Endothelial cell of umbilical vein (primary cell): ENCODE measurements around the gene CDCA3. TPM values are rescaled to one million over a fixed set of nuclear protein-coding genes. Genes with fewer than 3 reads are reported as not detected.

Experiments used
- BruUV-seq: library from RNA; stranded (reverse); fragments of 400-500 nt; replicated peaks from 2 replicates; lab custom pipeline; 2021; lab: Mats Ljungman, UMichigan
- CTCF ChIA-PET: fragments of 300-600, 350-600 bp; sonication (Branson Sonifier 250); formaldehyde crosslinking; loops from one replicate; lab custom pipeline; 2021; ENCODE audit warnings: antibody characterized with exemption, inconsistent platforms; lab: Charles Lee
- POLR2A ChIA-PET: fragments of 300-600, 350-600 bp; sonication (Branson Sonifier 250); formaldehyde crosslinking; loops from one replicate; lab custom pipeline; 2021; ENCODE audit warnings: antibody characterized with exemption, inconsistent platforms; lab: Charles Lee
- DNase-seq: peaks from one replicate; pipeline ENCODE4 v3.0.0-alpha.2; 2011; ENCODE audit warnings: low read depth, low spot score
- FAIRE-seq: peaks from 2 replicates; lab custom pipeline; 2011; peaks lifted over from hg19 to GRCh38; lab: Jason Lieb, UNC
- H2AFZ ChIP-seq: 2 replicates; pipeline ENCODE4 v1.6.0; 2012; ENCODE audit warnings: low read depth, low read length, control low read depth, inconsistent platforms
- H3K27ac ChIP-seq: 2 replicates; pipeline ENCODE4 v1.5.1; 2011; ENCODE audit warnings: low read depth, mild to moderate bottlenecking, control low read depth, low read length, moderate library complexity; ENCODE audit not compliant: insufficient read depth
- H3K27me3 ChIP-seq, 2 experiments: 2 replicates each; pipeline versions ENCODE4 v1.6.0 to v1.6.1; 2011; ENCODE audit warnings: low read length in 2 of 2, mixed read lengths in 1 of 2; ENCODE audit not compliant: control insufficient read depth in 2 of 2, insufficient read depth in 2 of 2
- H3K36me3 ChIP-seq, 2 experiments: 2 replicates in 1 of 2; 3 replicates in 1 of 2; pipeline ENCODE4 v1.5.1; 2011; ENCODE audit warnings: low read length in 2 of 2, mild to moderate bottlenecking in 1 of 2, moderate library complexity in 1 of 2; ENCODE audit not compliant: control insufficient read depth in 2 of 2, insufficient read depth in 2 of 2; ENCODE audit errors: extremely low read depth in 1 of 2
- H3K4me1 ChIP-seq: 3 replicates; pipeline ENCODE4 v1.5.1; 2011; ENCODE audit warnings: mild to moderate bottlenecking, low read length; ENCODE audit not compliant: control insufficient read depth, insufficient read depth; ENCODE audit errors: extremely low read depth
- H3K4me2 ChIP-seq: 2 replicates; pipeline ENCODE4 v1.6.1; 2011; ENCODE audit warnings: low read length, control low read depth, mixed read lengths; ENCODE audit not compliant: insufficient read depth
- H3K4me3 ChIP-seq, 3 experiments: fragments of 200-600 bp in 1 of 3; sonication (generic), shearing (Covaris generic) in 1 of 3; replicated peaks in 1 of 3; 2 replicates each; pipeline ENCODE4 v1.5.1; 2011 to 2016; ENCODE audit warnings: control low read depth in 3 of 3, low read length in 3 of 3, mild to moderate bottlenecking in 2 of 3, inconsistent platforms in 1 of 3, low read depth in 1 of 3, moderate library complexity in 1 of 3; ENCODE audit not compliant: insufficient read depth in 1 of 3
- H3K79me2 ChIP-seq: 2 replicates; pipeline ENCODE4 v1.6.0; 2012; ENCODE audit warnings: low read length, inconsistent platforms; ENCODE audit not compliant: control insufficient read depth, insufficient read depth
- H3K9ac ChIP-seq: replicated peaks from 2 replicates; pipeline ENCODE3; 2011; ENCODE audit warnings: low read length, control low read depth; ENCODE audit not compliant: insufficient read depth; ENCODE audit errors: extremely low read depth
- H3K9me1 ChIP-seq: replicated peaks from 3 replicates; pipeline ENCODE4 v1.6.0; 2011; ENCODE audit warnings: mild to moderate bottlenecking, low read length; ENCODE audit not compliant: control insufficient read depth, insufficient read depth; ENCODE audit errors: extremely low read depth
- H3K9me3 ChIP-seq: replicated peaks from 2 replicates; pipeline ENCODE4 v1.5.1; 2012; ENCODE audit warnings: low read length, inconsistent platforms; ENCODE audit not compliant: control insufficient read depth, insufficient read depth
- H4K20me1 ChIP-seq: replicated peaks from 2 replicates; pipeline ENCODE3; 2011; ENCODE audit warnings: mild to moderate bottlenecking, low read length; ENCODE audit not compliant: control insufficient read depth, insufficient read depth; ENCODE audit errors: extremely low read depth
- EZH2 ChIP-seq: IDR thresholded peaks from 2 replicates; pipeline ENCODE4 v1.6.1; 2012; ENCODE audit warnings: borderline replicate concordance, low read depth, mild to moderate bottlenecking, moderate library complexity, low read length, inconsistent platforms; ENCODE audit not compliant: severe bottlenecking
- FOS ChIP-seq: IDR thresholded peaks from 2 replicates; pipeline ENCODE4 v1.6.1; 2011; ENCODE audit warnings: mild to moderate bottlenecking, low read length, moderate library complexity, borderline replicate concordance; ENCODE audit not compliant: insufficient read depth
- GATA2 ChIP-seq: IDR thresholded peaks from 2 replicates; pipeline ENCODE4 v1.7.0; 2011; ENCODE audit warnings: low read depth, mild to moderate bottlenecking, moderate library complexity, mixed read lengths, low read length; ENCODE audit not compliant: insufficient read length, insufficient read depth
- JUN ChIP-seq: IDR thresholded peaks from 2 replicates; pipeline ENCODE4 v1.6.1; 2011; ENCODE audit warnings: borderline replicate concordance, low read depth; ENCODE audit not compliant: insufficient read length, insufficient read depth
- MYC ChIP-seq: IDR thresholded peaks from one replicate; pipeline ENCODE4 v1.6.1; 2011; ENCODE audit warnings: mild to moderate bottlenecking, low read depth, low read length
- POLR2A ChIP-seq: IDR thresholded peaks from 2 replicates; pipeline ENCODE4 v1.6.1; 2012; ENCODE audit warnings: low read depth, mild to moderate bottlenecking, control low read depth, low read length
- POLR2AphosphoS5 ChIP-seq: IDR thresholded peaks from 2 replicates; pipeline ENCODE4 v1.6.1; 2012; ENCODE audit warnings: low read depth, mild to moderate bottlenecking, control low read depth, low read length, moderate library complexity; ENCODE audit not compliant: insufficient read depth
- dilution Hi-C: fragments of 300-500 bp; cut with MboI; formaldehyde crosslinking; loops from one replicate; pipeline ENCODE4 v1.15.0; 2019; ENCODE audit warnings: low sequenced_read_pairs; ENCODE audit not compliant: extremely low pct_ligation_motif_present
- intact Hi-C: fragments of 100-400 bp; cut with micrococcal nuclease; formaldehyde crosslinking; loops from one replicate; pipeline ENCODE4 v1.10.0; 2022
- polyA plus RNA-seq, 4 experiments: library from polyadenylated mRNA; depleted of rRNA in 3 of 4; stranded (reverse) in 3 of 4; unstranded in 1 of 4; fragments of >200 nt; gene quantifications; 2 replicates each; pipeline versions ENCODE4 v1.2.1 to v1.2.3, GENCODE V29; 2011 to 2012; ENCODE audit warnings: missing spikeins in 1 of 4
- total RNA-seq: library from RNA; stranded (reverse); gene quantifications from 2 replicates; pipeline ENCODE4 v1.2.3, GENCODE V29; 2021
- TF ChIP-seq, protein P1 (sequence below): IDR thresholded peaks from 2 replicates; pipeline ENCODE4 v1.6.1; 2011; ENCODE audit not compliant: insufficient read depth, insufficient read length
- TF ChIP-seq, protein P2 (sequence below), 2 donors: IDR thresholded peaks; 1 replicate in 1 of 2; 2 replicates in 1 of 2; pipeline ENCODE4 v1.5.1; 2011; ENCODE audit warnings: low read length in 2 of 2, mild to moderate bottlenecking in 2 of 2, moderate library complexity in 2 of 2, control low read depth in 1 of 2, inconsistent platforms in 1 of 2, low read depth in 1 of 2; ENCODE audit not compliant: insufficient read depth in 1 of 2; ENCODE audit errors: extremely low read depth in 1 of 2

CDCA3 gene
- total and polyA plus RNA-seq, 2 donors (not counting 3 experiments of a cell fraction or from before 2014, with no cell fraction given): 44.3 to 53.5 TPM

DNA sequence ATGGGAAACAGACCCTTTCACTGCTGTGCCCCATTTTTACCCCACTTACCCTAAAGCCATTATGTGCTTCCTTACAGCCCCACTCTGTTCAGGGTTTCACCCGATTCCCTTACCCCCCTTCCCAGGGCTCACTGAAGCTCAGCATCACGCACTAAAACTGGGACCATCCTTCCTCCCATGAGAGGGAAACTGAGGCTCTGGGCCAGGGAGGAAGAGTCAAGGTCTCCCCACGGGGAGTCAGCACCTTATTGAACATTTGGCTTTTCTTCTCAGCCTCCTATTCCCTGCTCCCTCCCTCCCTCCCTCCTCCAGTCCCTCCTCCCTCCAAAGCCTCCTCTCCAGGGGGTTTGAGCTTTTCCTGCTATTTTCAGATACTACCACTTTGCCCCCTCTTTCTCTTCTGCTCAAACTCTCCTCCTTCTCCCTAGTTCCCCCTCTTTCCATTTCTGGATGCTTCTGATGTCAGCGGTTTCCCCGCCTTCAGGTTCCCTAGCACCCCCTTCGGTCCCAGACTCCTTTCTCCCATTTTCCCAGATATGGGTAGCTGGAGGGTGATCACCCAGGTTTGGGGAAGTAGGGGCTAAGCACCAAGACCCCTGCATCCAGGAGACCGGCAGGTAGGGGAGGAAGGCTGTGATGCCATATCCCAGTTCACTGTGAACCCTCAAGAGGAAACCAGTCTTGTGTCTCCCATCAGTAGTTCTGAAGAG, 28.5 kb downstream of the CDCA3 start:
- dilution Hi-C loops: no loop called here

More for the DNA sequence above, 28.5 kb downstream of the CDCA3 start:
- DNase-seq (no peak), FAIRE-seq (no peak)
- no peaks in the 10 kb centered on the region for H3K9me3 ChIP-seq
- no peaks in the 10 kb centered on the region for H4K20me1 ChIP-seq
- ChIA-PET POLR2A (interaction anchor here (1.7 kb wide), 1 partner anchor 56 kb away, joined by 15 read pairs; the partner anchor contains the start of gene PTMS), CTCF (interaction anchor here (2.5 to 12.0 kb wide), 2 partner anchors 69 to 204 kb away, joined by 5 to 148 read pairs; partner anchors contain the start of gene MLF2)
- no peak overlapping the region for H3K27ac ChIP-seq
- H3K4me3 ChIP-seq: no peak overlapping the region
- no peak overlapping the region for H2AFZ ChIP-seq
- H3K4me1 ChIP-seq: peaks cover 23% of the 10 kb centered on the region
- peak overlapping the region; percentile 39 for H3K4me2 ChIP-seq
- intact Hi-C loops: no loop called here
- TF ChIP-seq MYC (no peak), EZH2 (no peak), FOS (no peak), GATA2 (no peak), POLR2AphosphoS5 (no peak), POLR2A (no peak), JUN (no peak)
- TF ChIP-seq, protein P1, sequence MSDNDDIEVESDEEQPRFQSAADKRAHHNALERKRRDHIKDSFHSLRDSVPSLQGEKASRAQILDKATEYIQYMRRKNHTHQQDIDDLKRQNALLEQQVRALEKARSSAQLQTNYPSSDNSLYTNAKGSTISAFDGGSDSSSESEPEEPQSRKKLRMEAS: no peak
- TF ChIP-seq, protein P2, sequence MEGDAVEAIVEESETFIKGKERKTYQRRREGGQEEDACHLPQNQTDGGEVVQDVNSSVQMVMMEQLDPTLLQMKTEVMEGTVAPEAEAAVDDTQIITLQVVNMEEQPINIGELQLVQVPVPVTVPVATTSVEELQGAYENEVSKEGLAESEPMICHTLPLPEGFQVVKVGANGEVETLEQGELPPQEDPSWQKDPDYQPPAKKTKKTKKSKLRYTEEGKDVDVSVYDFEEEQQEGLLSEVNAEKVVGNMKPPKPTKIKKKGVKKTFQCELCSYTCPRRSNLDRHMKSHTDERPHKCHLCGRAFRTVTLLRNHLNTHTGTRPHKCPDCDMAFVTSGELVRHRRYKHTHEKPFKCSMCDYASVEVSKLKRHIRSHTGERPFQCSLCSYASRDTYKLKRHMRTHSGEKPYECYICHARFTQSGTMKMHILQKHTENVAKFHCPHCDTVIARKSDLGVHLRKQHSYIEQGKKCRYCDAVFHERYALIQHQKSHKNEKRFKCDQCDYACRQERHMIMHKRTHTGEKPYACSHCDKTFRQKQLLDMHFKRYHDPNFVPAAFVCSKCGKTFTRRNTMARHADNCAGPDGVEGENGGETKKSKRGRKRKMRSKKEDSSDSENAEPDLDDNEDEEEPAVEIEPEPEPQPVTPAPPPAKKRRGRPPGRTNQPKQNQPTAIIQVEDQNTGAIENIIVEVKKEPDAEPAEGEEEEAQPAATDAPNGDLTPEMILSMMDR (IDR thresholded peaks at IDR 0.05; ENCODE audit: extremely low read depth in 1 of 2, insufficient read depth in 1 of 2, low read depth in 1 of 2, low read length in 2 of 2): no peak
- peaks cover 3% of the 10 kb centered on the region in 2 experiments for H3K27me3 ChIP-seq
- H3K36me3 ChIP-seq: no peaks in the 10 kb centered on the region
- H3K9me1 ChIP-seq: no peaks in the 10 kb centered on the region
- H3K9ac ChIP-seq: no peak overlapping the region
- no TSS peak for BruUV-seq
- H3K79me2 ChIP-seq: no peaks in the 10 kb centered on the region
